A549 (cell line): ENCODE results near the gene VSTM4. TPM values are rescaled to one million over a fixed set of nuclear protein-coding genes. Genes with fewer than 3 reads are reported as not detected.

Source experiments
- ATAC-seq, 2 experiments: fragments of 200-7000 bp in 1 of 2; fragments of >200 bp in 1 of 2; cut with Nextera tagmentation in 1 of 2; cut with Tn5 transposase in 1 of 2; 3 replicates each; pipeline versions ENCODE4 v1.8.0 to v1.9.1; 2018 to 2020; ENCODE audit warnings: mild to moderate bottlenecking in 1 of 2, moderate library complexity in 1 of 2
- CTCF ChIA-PET: fragments of 300-600 bp; sonication (Branson Sonifier 250); formaldehyde crosslinking; extraction: SDS; loops from one replicate; lab custom pipeline; 2021; ENCODE audit warnings: antibody characterized with exemption, inconsistent platforms; lab: Yijun Ruan, JAX
- POLR2A ChIA-PET: fragments of 350-600 bp; formaldehyde crosslinking; extraction: SDS; loops from one replicate; lab custom pipeline; 2021; ENCODE audit warnings: antibody characterized with exemption, inconsistent platforms; lab: Yijun Ruan, JAX
- DNase-seq, 2 experiments: peaks; one replicate each; pipeline versions ENCODE4 v3.0.0 to v3.0.0-alpha.2; 2011 to 2016; ENCODE audit warnings: low read depth in 1 of 2, low spot score in 1 of 2
- FAIRE-seq: peaks from 2 replicates; lab custom pipeline; 2011; peaks lifted over from hg19 to GRCh38; lab: Jason Lieb, UNC
- H3K27ac ChIP-seq, 2 experiments: fragments of >200 bp; sonication (Bioruptor Twin); formaldehyde crosslinking; 3 replicates each; pipeline ENCODE4 v1.5.1; 2016 to 2017
- H3K4me1 ChIP-seq: fragments of >200 bp; sonication (Bioruptor Twin); formaldehyde crosslinking; 3 replicates; pipeline ENCODE4 v1.6.1; 2016
- H3K4me2 ChIP-seq: fragments of >200 bp; sonication (Bioruptor Twin); formaldehyde crosslinking; 3 replicates; pipeline ENCODE4 v1.6.1; 2016
- H3K4me3 ChIP-seq: fragments of >200 bp; sonication (Bioruptor Twin); formaldehyde crosslinking; 3 replicates; pipeline ENCODE4 v1.5.1; 2016
- H3K9me3 ChIP-seq: fragments of >200 bp; sonication (Bioruptor Twin); formaldehyde crosslinking; 3 replicates; pipeline ENCODE4 v1.6.1; 2016
- BHLHE40 ChIP-seq: IDR thresholded peaks from 2 replicates; pipeline ENCODE4 v1.6.1; 2012; ENCODE audit warnings: low read depth, low read length, inconsistent platforms
- CBX2 ChIP-seq: fragments of 200-600 bp; sonication (generic); IDR thresholded peaks from 2 replicates; pipeline ENCODE4 v1.6.1; 2016; ENCODE audit warnings: low read depth, mild to moderate bottlenecking, borderline replicate concordance
- CHD2 ChIP-seq: fragments of 150-350 bp; IDR thresholded peaks from 2 replicates; pipeline ENCODE4 v1.6.1; 2014; ENCODE audit warnings: low read length; ENCODE audit not compliant: partially characterized antibody
- EHMT2 ChIP-seq: fragments of 200-600 bp; sonication (generic); IDR thresholded peaks from 2 replicates; pipeline ENCODE4 v1.6.1; 2016; ENCODE audit warnings: antibody characterized with exemption, low read depth, mild to moderate bottlenecking, moderate library complexity
- ELK1 ChIP-seq: fragments of 150-350 bp; IDR thresholded peaks from 2 replicates; pipeline ENCODE4 v1.6.1; 2014; ENCODE audit warnings: low read depth, mild to moderate bottlenecking, low read length
- ESRRA ChIP-seq: fragments of 150-350 bp; IDR thresholded peaks from 2 replicates; pipeline ENCODE4 v1.6.1; 2014; ENCODE audit warnings: mild to moderate bottlenecking, low read length, borderline replicate concordance
- FOSB ChIP-seq: fragments of 250-450 bp; sonication (Bioruptor Pico); IDR thresholded peaks from 2 replicates; pipeline ENCODE4 v1.5.0; 2020; ENCODE audit warnings: mild to moderate bottlenecking, moderate library complexity
- FOSL2 ChIP-seq, 2 experiments: fragments of 450-650 bp in 1 of 2; fragments of >200 bp in 1 of 2; sonication (Bioruptor Twin) in 1 of 2; formaldehyde crosslinking; IDR thresholded peaks; 2 replicates each; pipeline versions ENCODE4 v1.5.0 to v1.6.1; 2016 to 2020; ENCODE audit warnings: mild to moderate bottlenecking in 1 of 2, moderate library complexity in 1 of 2
- GATA3 ChIP-seq: IDR thresholded peaks from 2 replicates; pipeline ENCODE4 v1.6.1; 2012; ENCODE audit warnings: borderline replicate concordance
- HDAC2 ChIP-seq: fragments of 200-600 bp; sonication (generic); IDR thresholded peaks from 2 replicates; pipeline ENCODE4 v1.6.1; 2016
- HES2 ChIP-seq: fragments of >200 bp; sonication (Bioruptor Twin); formaldehyde crosslinking; IDR thresholded peaks from 2 replicates; pipeline ENCODE4 v1.6.1; 2016
- HEYL ChIP-seq: fragments of 250-450 bp; sonication (Bioruptor Pico); IDR thresholded peaks from 2 replicates; pipeline ENCODE4 v1.8.0; 2021; ENCODE audit warnings: mild to moderate bottlenecking, moderate library complexity
- HOXB5 ChIP-seq: fragments of 250-450 bp; sonication (Bioruptor Pico); IDR thresholded peaks from 2 replicates; pipeline ENCODE4 v1.5.0; 2020; ENCODE audit warnings: mild to moderate bottlenecking, moderate library complexity
- JUNB ChIP-seq: fragments of >200 bp; sonication (Bioruptor Twin); formaldehyde crosslinking; IDR thresholded peaks from 2 replicates; pipeline ENCODE4 v1.6.1; 2016
- KDM1A ChIP-seq: fragments of 200-600 bp; sonication (generic); IDR thresholded peaks from 2 replicates; pipeline ENCODE4 v1.6.1; 2016; ENCODE audit warnings: low read depth, mild to moderate bottlenecking
- MAZ ChIP-seq: fragments of 150-350 bp; IDR thresholded peaks from 2 replicates; pipeline ENCODE4 v1.6.1; 2014; ENCODE audit warnings: antibody characterized with exemption, low read depth, low read length, borderline replicate concordance
- NPAS2 ChIP-seq: fragments of 250-450 bp; sonication (Bioruptor Pico); IDR thresholded peaks from 2 replicates; pipeline ENCODE4 v1.8.0; 2022; ENCODE audit warnings: mild to moderate bottlenecking, moderate library complexity, borderline replicate concordance
- NR3C1 ChIP-seq: fragments of >200 bp; sonication (Bioruptor Twin); formaldehyde crosslinking; IDR thresholded peaks from 3 replicates; pipeline ENCODE4 v1.6.1; 2017
- PBX3 ChIP-seq: IDR thresholded peaks from 2 replicates; pipeline ENCODE4 v1.6.1; 2012
- PHF8 ChIP-seq: fragments of 200-600 bp; sonication (generic); IDR thresholded peaks from 2 replicates; pipeline ENCODE4 v1.6.1; 2016; ENCODE audit warnings: low read depth, mild to moderate bottlenecking, antibody characterized with exemption, moderate library complexity, borderline replicate concordance
- POLR2A ChIP-seq: IDR thresholded peaks from 2 replicates; pipeline ENCODE4 v1.6.1; 2012; ENCODE audit warnings: mild to moderate bottlenecking, low read length
- POLR2AphosphoS2 ChIP-seq: conservative IDR thresholded peaks from 2 replicates; pipeline ENCODE4 v1.6.1; 2012; ENCODE audit warnings: low read length, improper control_type of control experiment, inconsistent platforms
- RCOR1 ChIP-seq: fragments of 150-350 bp; IDR thresholded peaks from 2 replicates; pipeline ENCODE4 v1.6.1; 2014; ENCODE audit warnings: antibody characterized with exemption, low read length, low read depth
- RFX5 ChIP-seq: fragments of 450-650 bp; IDR thresholded peaks from 2 replicates; pipeline ENCODE4 v1.7.1; 2014; ENCODE audit warnings: antibody characterized with exemption, mild to moderate bottlenecking, moderate library complexity
- TP53 ChIP-seq: fragments of 250-450 bp; sonication (Bioruptor Pico); IDR thresholded peaks from 2 replicates; pipeline ENCODE4 v1.5.0; 2021; ENCODE audit warnings: mild to moderate bottlenecking, moderate library complexity
- ZC3H11A ChIP-seq: fragments of 450-650 bp; IDR thresholded peaks from 2 replicates; pipeline ENCODE4 v1.6.1; 2014; ENCODE audit warnings: antibody characterized with exemption, mild to moderate bottlenecking
- ZFP36 ChIP-seq: fragments of 450-650 bp; IDR thresholded peaks from 2 replicates; pipeline ENCODE4 v1.6.1; 2014; ENCODE audit warnings: borderline replicate concordance; ENCODE audit not compliant: partially characterized antibody
- WGBS: methylation state at CpG from one replicate; pipeline ENCODE4 v1.1.6; 2017; ENCODE audit errors: missing lambda C conversion rate; 5-methylcytosine and 5-hydroxymethylcytosine counted together
- polyA plus RNA-seq, 4 experiments: library from polyadenylated mRNA; depleted of rRNA in 3 of 4; stranded (reverse); fragments of >200 nt; fragmentation: RNase III in 1 of 4; extraction: RNeasy Plus Mini Kit Qiagen cat#74134 plus additional on column Dnase treatment in 1 of 4; gene quantifications; 2 replicates in 3 of 4; 3 replicates in 1 of 4; pipeline ENCODE4 v1.2.3, GENCODE V29; 2011 to 2017
- TF ChIP-seq, protein P1 (sequence below): fragments of 200-600 bp; sonication (generic); IDR thresholded peaks from 2 replicates; pipeline ENCODE4 v1.6.1; 2016; ENCODE audit warnings: antibody characterized with exemption, mild to moderate bottlenecking, moderate library complexity
- TF ChIP-seq, protein P2 (sequence below): IDR thresholded peaks from 2 replicates; pipeline ENCODE4 v1.6.1; 2012; ENCODE audit warnings: low read depth, borderline replicate concordance

The VSTM4 gene
- polyA plus RNA-seq, 2 of the 4 experiments (the other 2 are of a cell fraction) = 0.18 to 0.53 TPM

- FAIRE-seq (no peak), DNase-seq (no peak)
These were observed 121.7 kb downstream of the VSTM4 start for GRCh38 chr10:48993627-48994026.

GRCh38 chr10:48990226-48990625 lies 125.1 kb downstream of the VSTM4 start:
- ChIA-PET CTCF (no interaction called here), POLR2A (no interaction called here)
- no peak overlapping the region for H3K27ac ChIP-seq
- no peak overlapping the region for H3K4me3 ChIP-seq
- H3K4me2 ChIP-seq = no peak overlapping the region
- no peaks in the 10 kb centered on the region for H3K4me1 ChIP-seq
- DNase-seq (no peak), FAIRE-seq (no peak), ATAC-seq (no peak)
- no peaks in the 10 kb centered on the region for H3K9me3 ChIP-seq
- TF ChIP-seq KDM1A = no peak
- TF ChIP-seq FOSL2 (IDR thresholded peaks at IDR 0.05) = no peak
- no peak for TF ChIP-seq FOSL2 (CRISPR knock-in tag; IDR thresholded peaks at IDR 0.05)
- TF ChIP-seq MAZ = no peak
- no peak for TF ChIP-seq CHD2
- TF ChIP-seq, protein P1, sequence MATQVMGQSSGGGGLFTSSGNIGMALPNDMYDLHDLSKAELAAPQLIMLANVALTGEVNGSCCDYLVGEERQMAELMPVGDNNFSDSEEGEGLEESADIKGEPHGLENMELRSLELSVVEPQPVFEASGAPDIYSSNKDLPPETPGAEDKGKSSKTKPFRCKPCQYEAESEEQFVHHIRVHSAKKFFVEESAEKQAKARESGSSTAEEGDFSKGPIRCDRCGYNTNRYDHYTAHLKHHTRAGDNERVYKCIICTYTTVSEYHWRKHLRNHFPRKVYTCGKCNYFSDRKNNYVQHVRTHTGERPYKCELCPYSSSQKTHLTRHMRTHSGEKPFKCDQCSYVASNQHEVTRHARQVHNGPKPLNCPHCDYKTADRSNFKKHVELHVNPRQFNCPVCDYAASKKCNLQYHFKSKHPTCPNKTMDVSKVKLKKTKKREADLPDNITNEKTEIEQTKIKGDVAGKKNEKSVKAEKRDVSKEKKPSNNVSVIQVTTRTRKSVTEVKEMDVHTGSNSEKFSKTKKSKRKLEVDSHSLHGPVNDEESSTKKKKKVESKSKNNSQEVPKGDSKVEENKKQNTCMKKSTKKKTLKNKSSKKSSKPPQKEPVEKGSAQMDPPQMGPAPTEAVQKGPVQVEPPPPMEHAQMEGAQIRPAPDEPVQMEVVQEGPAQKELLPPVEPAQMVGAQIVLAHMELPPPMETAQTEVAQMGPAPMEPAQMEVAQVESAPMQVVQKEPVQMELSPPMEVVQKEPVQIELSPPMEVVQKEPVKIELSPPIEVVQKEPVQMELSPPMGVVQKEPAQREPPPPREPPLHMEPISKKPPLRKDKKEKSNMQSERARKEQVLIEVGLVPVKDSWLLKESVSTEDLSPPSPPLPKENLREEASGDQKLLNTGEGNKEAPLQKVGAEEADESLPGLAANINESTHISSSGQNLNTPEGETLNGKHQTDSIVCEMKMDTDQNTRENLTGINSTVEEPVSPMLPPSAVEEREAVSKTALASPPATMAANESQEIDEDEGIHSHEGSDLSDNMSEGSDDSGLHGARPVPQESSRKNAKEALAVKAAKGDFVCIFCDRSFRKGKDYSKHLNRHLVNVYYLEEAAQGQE = no peak
- TF ChIP-seq ZC3H11A = no peak
- TF ChIP-seq TP53 (CRISPR knock-in tag) = no peak
- no peak for TF ChIP-seq CBX2
- TF ChIP-seq BHLHE40 = no peak
- TF ChIP-seq, protein P2, sequence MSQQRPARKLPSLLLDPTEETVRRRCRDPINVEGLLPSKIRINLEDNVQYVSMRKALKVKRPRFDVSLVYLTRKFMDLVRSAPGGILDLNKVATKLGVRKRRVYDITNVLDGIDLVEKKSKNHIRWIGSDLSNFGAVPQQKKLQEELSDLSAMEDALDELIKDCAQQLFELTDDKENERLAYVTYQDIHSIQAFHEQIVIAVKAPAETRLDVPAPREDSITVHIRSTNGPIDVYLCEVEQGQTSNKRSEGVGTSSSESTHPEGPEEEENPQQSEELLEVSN = no peak
- no peak for TF ChIP-seq RFX5
- no peak for TF ChIP-seq HDAC2
- no peak for TF ChIP-seq PHF8
- TF ChIP-seq FOSB (CRISPR knock-in tag) = no peak
- no peak for TF ChIP-seq HOXB5 (CRISPR knock-in tag)
- TF ChIP-seq EHMT2 = no peak
- no peak for TF ChIP-seq POLR2A
- TF ChIP-seq NPAS2 = no peak
- TF ChIP-seq JUNB = no peak
- no peak for TF ChIP-seq RCOR1
- 63% methylated on average over 1 of the region's 1 CpG for WGBS

More at GRCh38 chr10:48993627-48994026, 121.7 kb downstream of the VSTM4 start:
- no peak for ATAC-seq
- WGBS = 3% methylated on average over 5 of the region's 5 CpGs
- H3K4me2 ChIP-seq = no peak overlapping the region
- TF ChIP-seq ZFP36 = no peak
- TF ChIP-seq NR3C1 = no peak
- no peak for TF ChIP-seq ESRRA
- no peak for TF ChIP-seq HEYL
- TF ChIP-seq PBX3 = no peak
- no peak for TF ChIP-seq MAZ
- no peak for TF ChIP-seq POLR2AphosphoS2
- TF ChIP-seq GATA3 = no peak
- no peak for TF ChIP-seq TP53 (CRISPR knock-in tag)
- TF ChIP-seq HES2 = no peak
- TF ChIP-seq ELK1 = no peak
- H3K4me3 ChIP-seq = no peak overlapping the region
- CTCF ChIA-PET = interaction anchor here (1.3 kb wide), 1 partner anchor 17 kb away, joined by 3 read pairs; no protein-coding TSS in a partner anchor
- POLR2A ChIA-PET = no interaction called here
- H3K27ac ChIP-seq = no peak overlapping the region
- no peaks in the 10 kb centered on the region for H3K4me1 ChIP-seq
- no peaks in the 10 kb centered on the region for H3K9me3 ChIP-seq
